Measurements from ENCODE around the gene CPPED1. TPM values are rescaled to one million over a fixed set of nuclear protein-coding genes. Genes with fewer than 3 reads are reported as not detected.

The CPPED1 gene
- total and polyA plus RNA-seq, 8 donors: 9.1 to 33.3 (median 9.8) TPM

GRCh38 chr16:12675046-12675445, 128.6 kb downstream of the CPPED1 start:
- H3K4me3 ChIP-seq: no peak overlapping the region
- peaks cover 0 to 4% of the 10 kb centered on the region in 2 donors for H3K9me3 ChIP-seq
- DNase-seq (no peak), ATAC-seq (no peak)
- H3K36me3 ChIP-seq: peaks cover 0 to 2% of the 10 kb centered on the region in 2 donors
- H3K27ac ChIP-seq: no peak overlapping the region
- no peaks in the 10 kb centered on the region for H3K27me3 ChIP-seq
- no peaks in the 10 kb centered on the region for H3K4me1 ChIP-seq
- no peak for TF ChIP-seq CTCF (IDR thresholded peaks at IDR 0.05)
- intact Hi-C loops (cut with DNase I): no loop called here

GRCh38 chr16:12674524-12674923, 129.2 kb downstream of the CPPED1 start:
- H3K4me1 ChIP-seq: no peaks in the 10 kb centered on the region
- DNase-seq (no peak), ATAC-seq (no peak)
- TF ChIP-seq CTCF (IDR thresholded peaks at IDR 0.05): no peak
- no peak overlapping the region for H3K4me3 ChIP-seq
- H3K9me3 ChIP-seq: peaks cover 0 to 5% of the 10 kb centered on the region in 2 donors
- no peaks in the 10 kb centered on the region for H3K27me3 ChIP-seq
- H3K27ac ChIP-seq: no peak overlapping the region
- peaks cover 0 to 7% of the 10 kb centered on the region in 2 donors for H3K36me3 ChIP-seq
- intact Hi-C loops (cut with DNase I): no loop called here

GRCh38 chr16:12674071-12674470, 129.6 kb downstream of the CPPED1 start:
- Histone ChIP-seq H3K9me3 (peaks cover 0 to 8% of the 10 kb centered on the region in 2 donors), H3K27ac (no peak overlapping the region), H3K4me1 (no peaks in the 10 kb centered on the region), H3K4me3 (no peak overlapping the region), H3K27me3 (no peaks in the 10 kb centered on the region), H3K36me3 (peaks cover 0 to 7% of the 10 kb centered on the region in 2 donors)
- DNase-seq (no peak), ATAC-seq (no peak)
- TF ChIP-seq CTCF (IDR thresholded peaks at IDR 0.05): no peak
- intact Hi-C loops (cut with DNase I): no loop called here

- intact Hi-C loops (cut with DNase I): no loop called here
- no peak overlapping the region for H3K4me3 ChIP-seq
- peaks cover 0 to 14% of the 10 kb centered on the region in 2 donors for H3K9me3 ChIP-seq
- no peak for ATAC-seq
- no peak for TF ChIP-seq CTCF (IDR thresholded peaks at IDR 0.05)
- no peak overlapping the region for H3K27ac ChIP-seq
- H3K27me3 ChIP-seq: no peaks in the 10 kb centered on the region
- peaks cover 0 to 7% of the 10 kb centered on the region in 2 donors for H3K36me3 ChIP-seq
- DNase-seq: no peak
- no peaks in the 10 kb centered on the region for H3K4me1 ChIP-seq
Observed at GRCh38 chr16:12673466-12673865, 130.2 kb downstream of the CPPED1 start.

GRCh38 chr16:12672986-12673385, 130.7 kb downstream of the CPPED1 start:
- intact Hi-C loops (cut with DNase I): no loop called here
- no peak for TF ChIP-seq CTCF (IDR thresholded peaks at IDR 0.05)
- DNase-seq (no peak), ATAC-seq (no peak)
- Histone ChIP-seq H3K9me3 (peaks cover 0 to 19% of the 10 kb centered on the region in 2 donors), H3K4me3 (no peak overlapping the region), H3K4me1 (no peaks in the 10 kb centered on the region), H3K27me3 (no peaks in the 10 kb centered on the region), H3K27ac (no peak overlapping the region), H3K36me3 (peaks cover 0 to 7% of the 10 kb centered on the region in 2 donors)
